AG04450 (cell line): ENCODE results near the gene EIF4G2. TPM values are rescaled to one million over a fixed set of nuclear protein-coding genes. Genes with fewer than 3 reads are reported as not detected.

Experiments used
- CTCF ChIA-PET: fragments of 300-600, 350-600 bp; formaldehyde crosslinking; extraction: SDS; loops from one replicate; lab custom pipeline; 2022; ENCODE audit warnings: antibody characterized with exemption, inconsistent platforms; lab: Charles Lee
- POLR2A ChIA-PET: fragments of 350-600 bp; formaldehyde crosslinking; extraction: SDS; loops from one replicate; lab custom pipeline; 2021; ENCODE audit warnings: antibody characterized with exemption, inconsistent platforms; lab: Yijun Ruan, JAX
- DNase-seq: peaks from one replicate; pipeline ENCODE4 v3.0.0-alpha.2; 2011; ENCODE audit warnings: low read depth, low spot score
- H3K27ac ChIP-seq: one replicate; pipeline ENCODE4 v1.5.1; 2012; ENCODE audit warnings: low read depth, low read length, control low read depth
- H3K27me3 ChIP-seq: one replicate; pipeline ENCODE4 v1.6.0; 2012; ENCODE audit warnings: low read length; ENCODE audit not compliant: control insufficient read depth, insufficient read depth
- H3K4me3 ChIP-seq: 2 replicates; pipeline ENCODE4 v1.5.1; 2011; ENCODE audit warnings: mild to moderate bottlenecking, low read depth, low read length, control low read depth
- H3K9me3 ChIP-seq: 2 replicates; pipeline ENCODE4 v1.5.1; 2012; ENCODE audit warnings: low read length; ENCODE audit not compliant: control insufficient read depth, insufficient read depth
- CTCF ChIP-seq: IDR thresholded peaks from 2 replicates; pipeline ENCODE4 v1.5.1; 2011; ENCODE audit warnings: low read depth, low read length, control low read depth, inconsistent platforms
- polyA plus RNA-seq: library from polyadenylated mRNA; depleted of rRNA; stranded (reverse); fragments of >200 nt; gene quantifications from 2 replicates; pipeline ENCODE4 v1.2.3, GENCODE V29; 2011

EIF4G2 gene
- polyA plus RNA-seq, 1 experiment: 1,432 TPM

GRCh38 chr11:10813945-10814344, 5.2 kb upstream of the EIF4G2 start:
- no peak for DNase-seq
- H3K27ac ChIP-seq: no peak overlapping the region
- no peak overlapping the region for H3K4me3 ChIP-seq
- no peak for TF ChIP-seq CTCF
- POLR2A ChIA-PET: no interaction called here
- H3K27me3 ChIP-seq: no peaks in the 10 kb centered on the region
- H3K9me3 ChIP-seq: no peaks in the 10 kb centered on the region
- CTCF ChIA-PET: interaction anchor here (1.1 kb wide), 1 partner anchor 120 kb away, joined by 3 read pairs; no protein-coding TSS in a partner anchor

- no peaks in the 10 kb centered on the region; the same call in 1 of the 2 replicates for H3K9me3 ChIP-seq
- ChIA-PET CTCF (interaction anchor here (0.9 to 2.4 kb wide), 8 partner anchors 9 to 218 kb away, joined by 3 to 12 read pairs (median 7); no protein-coding TSS in a partner anchor), POLR2A (interaction anchor here (0.5 to 3.5 kb wide), 49 partner anchors 9 to 1196 kb away, joined by 3 to 146 read pairs (median 5); partner anchors contain the start of genes CTR9, IRAG1 and ZBED5)
- DNase-seq: peak; percentile 29
- peak overlapping the region; percentile 98 for H3K27ac ChIP-seq
- no peaks in the 10 kb centered on the region for H3K27me3 ChIP-seq
- peak overlapping the region; percentile 62 for H3K4me3 ChIP-seq
- no peak for TF ChIP-seq CTCF
Measured at GRCh38 chr11:10809373-10810160, 841 bp upstream of the EIF4G2 start.

- ChIA-PET CTCF (interaction anchor here (1.9 to 2.4 kb wide), 4 partner anchors 10 to 126 kb away, joined by 7 to 12 read pairs (median 10); no protein-coding TSS in a partner anchor), POLR2A (interaction anchor here (0.6 to 3.5 kb wide), 39 partner anchors 8 to 969 kb away, joined by 3 to 146 read pairs (median 7); partner anchors contain the start of genes CTR9 and ZBED5)
- Histone ChIP-seq H3K27me3 (no peaks in the 10 kb centered on the region), H3K27ac (peak overlapping the region; percentile 98), H3K9me3 (no peaks in the 10 kb centered on the region; the same call in 1 of the 2 replicates), H3K4me3 (peak overlapping the region; percentile 93)
- DNase-seq: no peak
- no peak for TF ChIP-seq CTCF
Measured at GRCh38 chr11:10808235-10808552, 532 bp downstream of the EIF4G2 start.

GRCh38 chr11:10807493-10808234, 1.1 kb downstream of the EIF4G2 start:
- Histone ChIP-seq H3K27ac (peak overlapping the region; percentile 98), H3K27me3 (no peaks in the 10 kb centered on the region), H3K4me3 (peak overlapping the region; percentile 93), H3K9me3 (no peaks in the 10 kb centered on the region; the same call in 1 of the 2 replicates)
- ChIA-PET POLR2A (interaction anchor here (0.6 to 3.5 kb wide), 14 partner anchors 9 to 126 kb away, joined by 3 to 146 read pairs (median 4); partner anchors contain the start of genes CTR9 and ZBED5), CTCF (no interaction called here)
- no peak for TF ChIP-seq CTCF
- no peak for DNase-seq
